EL (cell line): Measurements from ENCODE around the gene NTM.

Experiments used
- DNase-seq: peaks from one replicate; pipeline ENCODE4 v3.0.0-alpha.2; 2016

The NTM gene

GRCh38 chr11:132036746-132037466 is 666.5 kb downstream of the NTM start:
- no peak for DNase-seq

- no peak for DNase-seq
Observed at GRCh38 chr11:132037467-132037862, 667.0 kb downstream of the NTM start.

- no peak for DNase-seq
Observed at GRCh38 chr11:132037956-132038355, 667.5 kb downstream of the NTM start.

GRCh38 chr11:132039521-132039920 is 669.1 kb downstream of the NTM start:
- no peak for DNase-seq

- no peak for DNase-seq
Observed at GRCh38 chr11:132042296-132042695, 671.9 kb downstream of the NTM start.

GRCh38 chr11:132043714-132044113 is 673.3 kb downstream of the NTM start:
- DNase-seq, result no peak

- DNase-seq, result no peak
Observed at GRCh38 chr11:132045107-132045506, 674.7 kb downstream of the NTM start.

GRCh38 chr11:132046288-132046865 is 676.0 kb downstream of the NTM start:
- no peak for DNase-seq

- DNase-seq, result no peak
Observed at GRCh38 chr11:132047167-132047566, 676.8 kb downstream of the NTM start.

- DNase-seq, result no peak
Observed at GRCh38 chr11:132048040-132048439, 677.6 kb downstream of the NTM start.

- no peak for DNase-seq
Observed at GRCh38 chr11:132049205-132049604, 678.8 kb downstream of the NTM start.

GRCh38 chr11:132050049-132050448 is 679.6 kb downstream of the NTM start:
- DNase-seq, result no peak

- no peak for DNase-seq
Observed at GRCh38 chr11:132050577-132051165, 680.3 kb downstream of the NTM start.

- no peak for DNase-seq
Observed at GRCh38 chr11:132051704-132052103, 681.3 kb downstream of the NTM start.

GRCh38 chr11:132052342-132052741 is 681.9 kb downstream of the NTM start:
- no peak for DNase-seq

GRCh38 chr11:132052904-132053303 is 682.5 kb downstream of the NTM start:
- DNase-seq, result peak; percentile 31

- DNase-seq, result peak; percentile 94
Observed at GRCh38 chr11:132054822-132055221, 684.4 kb downstream of the NTM start.

- no peak for DNase-seq
Observed at GRCh38 chr11:132055296-132055695, 684.9 kb downstream of the NTM start.

- DNase-seq, result peak; percentile 56
Observed at GRCh38 chr11:132056689-132057088, 686.3 kb downstream of the NTM start.

- no peak for DNase-seq
Observed at GRCh38 chr11:132057266-132057665, 686.9 kb downstream of the NTM start.

- peak; percentile 41 for DNase-seq
Observed at GRCh38 chr11:132058211-132058772, 687.9 kb downstream of the NTM start.

GRCh38 chr11:132060567-132060966 is 690.2 kb downstream of the NTM start:
- DNase-seq, result no peak

GRCh38 chr11:132062031-132062430 is 691.6 kb downstream of the NTM start:
- DNase-seq, result no peak

- DNase-seq, result no peak
Observed at GRCh38 chr11:132062541-132062940, 692.1 kb downstream of the NTM start.
